Measurements from ENCODE around the gene TSPAN6. TPM values are rescaled to one million over a fixed set of nuclear protein-coding genes. Genes with fewer than 3 reads are reported as not detected.

TSPAN6 gene
- total and polyA plus RNA-seq, 10 of the 15 experiments (the other 5 are each of a cell fraction or from before 2014, with no cell fraction given): 0.04 to 0.23 (median 0.08) TPM; not detected in 5

- no peak overlapping the region for H3K4me2 ChIP-seq (ENCODE audit: control insufficient read depth, insufficient read depth)
- SMC1A ChIA-PET (ENCODE audit: uncharacterized antibody, unreplicated experiment): no interaction called here
- RAD21 ChIA-PET (ENCODE audit: unreplicated experiment): no interaction called here
- in situ Hi-C loops (cut with MboI): no loop called here
- H2AFZ ChIP-seq (ENCODE audit: control insufficient read depth, low read depth, low read length): no peak overlapping the region
- no peak for FAIRE-seq
- TF ChIP-seq TCF7 (IDR thresholded peaks at IDR 0.05; ENCODE audit: borderline replicate concordance): no peak
- no peak for TF ChIP-seq JUND (IDR thresholded peaks at IDR 0.05; ENCODE audit: low read depth, low read length)
- TF ChIP-seq POU2F2 (IDR thresholded peaks at IDR 0.05; ENCODE audit: borderline replicate concordance, low read depth, low read length): no peak
- TF ChIP-seq YBX1 (IDR thresholded peaks at IDR 0.05): no peak
- TF ChIP-seq ZZZ3 (IDR thresholded peaks at IDR 0.05; ENCODE audit: control insufficient read depth, insufficient read length, low read depth): no peak
- no peak for TF ChIP-seq BHLHE40 (IDR thresholded peaks at IDR 0.05; ENCODE audit: borderline replicate concordance in 1 of 2, low read depth in 2 of 2, low read length in 1 of 2)
- TF ChIP-seq HDAC2 (IDR thresholded peaks at IDR 0.05): no peak
- no peak for TF ChIP-seq SUZ12 (IDR thresholded peaks at IDR 0.05; ENCODE audit: unreplicated experiment)
- no peak for TF ChIP-seq MTA3 (IDR thresholded peaks at IDR 0.05; ENCODE audit: borderline replicate concordance, low read length)
- no peak for TF ChIP-seq TARDBP (IDR thresholded peaks at IDR 0.05; ENCODE audit: borderline replicate concordance)
- no peak for TF ChIP-seq ZNF622 (IDR thresholded peaks at IDR 0.05)
- no peak for TF ChIP-seq BCL3 (IDR thresholded peaks at IDR 0.05; ENCODE audit: borderline replicate concordance, insufficient read depth, low read depth, low read length, poor library complexity, severe bottlenecking)
- no peak for TF ChIP-seq GATAD2B (conservative IDR thresholded peaks at IDR 0.05; ENCODE audit: low read depth)
- TF ChIP-seq PRDM15 (CRISPR knock-in tag; IDR thresholded peaks at IDR 0.05): no peak
- no peak for TF ChIP-seq ZNF207 (IDR thresholded peaks at IDR 0.05; ENCODE audit: borderline replicate concordance)
- TF ChIP-seq ZBTB11 (CRISPR knock-in tag; IDR thresholded peaks at IDR 0.05): no peak
- no peak for TF ChIP-seq CHD2 (IDR thresholded peaks at IDR 0.05; ENCODE audit: borderline replicate concordance, low read depth, low read length)
- no peak for TF ChIP-seq BRCA1 (IDR thresholded peaks at IDR 0.05; ENCODE audit: low read depth, low read length)
- TF ChIP-seq GABPA (IDR thresholded peaks at IDR 0.05; ENCODE audit: low read depth): no peak
- H3K27ac ChIP-seq (ENCODE audit: control insufficient read depth, insufficient read depth): no peak overlapping the region
- POLR2A ChIA-PET: no interaction called here
- no peak for DNase-seq (ENCODE audit: low read depth, low spot score)
- no peaks in the 10 kb centered on the region; a peak in 2 of 4 replicates for H3K27me3 ChIP-seq (replicated peaks in 1 of 2; ENCODE audit: control insufficient read depth in 2 of 2, insufficient read depth in 2 of 2, low read length in 1 of 2)
- no peaks in the 10 kb centered on the region for H3K4me1 ChIP-seq (ENCODE audit: control insufficient read depth, insufficient read depth, low read length)
- WGBS (ENCODE audit: insufficient coverage, insufficient replicate concordance, low lambda C conversion rate, missing lambda C conversion rate): 5% methylated on average over 2 of the region's 2 CpGs
- H4K20me1 ChIP-seq (ENCODE audit: control insufficient read depth, insufficient read depth): no peaks in the 10 kb centered on the region
- CTCF ChIA-PET: no interaction called here
- H3K4me3 ChIP-seq: no peak overlapping the region
- H3K9me3 ChIP-seq (replicated peaks; ENCODE audit: control insufficient read depth, insufficient read depth, low read length): no peaks in the 10 kb centered on the region
- H3K36me3 ChIP-seq (ENCODE audit: control insufficient read depth in 2 of 2, insufficient read depth in 2 of 2, low read length in 1 of 2): no peaks in the 10 kb centered on the region
- ATAC-seq: no peak
- H3K79me2 ChIP-seq (ENCODE audit: control insufficient read depth, insufficient read depth, low read length): no peaks in the 10 kb centered on the region
- no peak overlapping the region for H3K9ac ChIP-seq (ENCODE audit: control insufficient read depth, insufficient read depth, low read length)
- no TSS peak for BruUV-seq (replicated peaks)
- intact Hi-C loops (cut with micrococcal nuclease; ENCODE audit: unreplicated experiment): no loop called here
Observed at GRCh38 chrX:100586747-100587146, 49.9 kb downstream of the TSPAN6 start.
